ENCODE measurements around the gene ZNF697.
A peak's percentile ranks its signal among the peaks of the same experiment; 100 is the strongest.
"Not testable (repeated sequence)": the region's sequence is repeated elsewhere in the genome, so short reads cannot be mapped to it uniquely, and the experiment has no call there.

Gene ZNF697

DNA sequence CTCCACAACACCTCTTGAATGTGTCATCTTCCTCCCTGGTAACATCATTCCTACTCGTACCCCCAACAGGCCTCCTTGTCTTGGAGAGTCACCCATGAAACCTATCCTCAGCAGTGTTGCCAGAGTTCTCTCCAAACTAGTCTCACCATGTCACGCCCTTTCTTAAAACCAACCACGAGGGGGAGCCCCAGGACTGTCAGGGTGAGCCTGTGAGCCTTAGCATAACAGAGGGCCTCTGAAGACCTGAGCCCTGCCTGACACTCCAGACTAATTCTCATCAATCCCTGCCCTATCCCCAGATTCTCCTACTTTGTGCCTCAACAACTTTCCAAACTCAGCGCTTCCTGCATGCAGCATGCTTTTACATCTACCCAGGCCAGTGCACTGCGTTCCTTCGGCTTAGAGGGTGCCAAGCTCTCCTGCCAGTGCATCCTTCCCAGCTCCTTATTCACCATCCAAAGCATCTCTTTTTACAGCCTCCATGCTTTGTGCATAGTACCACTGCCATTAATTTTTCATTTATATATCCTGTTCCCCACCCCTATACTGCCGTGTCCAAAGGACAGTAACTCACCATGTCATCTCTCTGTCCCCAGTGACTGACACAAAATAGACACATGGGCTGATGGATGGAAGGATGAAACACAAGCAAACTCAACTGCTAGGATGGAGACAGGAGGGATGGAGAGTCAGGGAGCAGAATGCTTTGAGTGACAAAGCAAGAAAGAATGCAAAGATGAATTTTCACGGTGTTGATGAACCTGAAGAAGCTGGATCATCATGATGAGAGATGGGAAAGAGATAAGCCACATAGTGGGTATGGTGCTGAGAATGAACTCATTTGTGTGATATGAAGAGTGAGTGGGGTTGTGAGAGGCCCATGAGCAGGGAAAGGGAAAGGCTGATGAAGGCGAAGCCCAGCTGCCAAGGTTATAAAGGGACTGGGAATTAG, 34.0 kb downstream of the ZNF697 start:
- DNase-seq (ENCODE audit: low read depth): peak; percentile 93

DNA sequence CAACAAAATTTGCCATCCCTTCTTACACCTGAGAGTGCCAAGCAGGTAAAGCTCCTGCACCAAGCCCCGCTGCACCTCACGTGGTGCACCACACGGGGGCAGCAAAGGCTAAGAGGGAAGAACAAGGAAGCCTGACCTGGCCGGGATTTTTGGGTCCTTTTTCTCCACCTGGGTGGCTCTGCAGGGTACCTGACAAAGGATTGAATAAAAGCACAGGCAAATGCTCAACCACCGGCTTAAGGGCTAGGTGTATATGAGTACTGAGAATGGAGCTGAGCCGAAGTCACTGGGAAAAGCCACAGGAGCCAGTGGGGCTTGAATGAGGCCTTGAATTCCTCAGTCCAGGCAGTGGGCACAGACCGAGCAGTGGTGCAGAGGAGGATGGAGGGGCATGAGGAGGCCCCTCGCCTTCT, 36.4 kb downstream of the ZNF697 start:
- H3K4me3 ChIP-seq (replicated peaks; ENCODE audit: low read depth, low read length): no peak overlapping the region
- TF ChIP-seq, protein P1, sequence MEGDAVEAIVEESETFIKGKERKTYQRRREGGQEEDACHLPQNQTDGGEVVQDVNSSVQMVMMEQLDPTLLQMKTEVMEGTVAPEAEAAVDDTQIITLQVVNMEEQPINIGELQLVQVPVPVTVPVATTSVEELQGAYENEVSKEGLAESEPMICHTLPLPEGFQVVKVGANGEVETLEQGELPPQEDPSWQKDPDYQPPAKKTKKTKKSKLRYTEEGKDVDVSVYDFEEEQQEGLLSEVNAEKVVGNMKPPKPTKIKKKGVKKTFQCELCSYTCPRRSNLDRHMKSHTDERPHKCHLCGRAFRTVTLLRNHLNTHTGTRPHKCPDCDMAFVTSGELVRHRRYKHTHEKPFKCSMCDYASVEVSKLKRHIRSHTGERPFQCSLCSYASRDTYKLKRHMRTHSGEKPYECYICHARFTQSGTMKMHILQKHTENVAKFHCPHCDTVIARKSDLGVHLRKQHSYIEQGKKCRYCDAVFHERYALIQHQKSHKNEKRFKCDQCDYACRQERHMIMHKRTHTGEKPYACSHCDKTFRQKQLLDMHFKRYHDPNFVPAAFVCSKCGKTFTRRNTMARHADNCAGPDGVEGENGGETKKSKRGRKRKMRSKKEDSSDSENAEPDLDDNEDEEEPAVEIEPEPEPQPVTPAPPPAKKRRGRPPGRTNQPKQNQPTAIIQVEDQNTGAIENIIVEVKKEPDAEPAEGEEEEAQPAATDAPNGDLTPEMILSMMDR (IDR thresholded peaks at IDR 0.05; ENCODE audit: low read length, missing control alignments): peak; percentile 89
- peak; percentile 46 for DNase-seq (ENCODE audit: low read depth)

More for the DNA sequence above, 34.0 kb downstream of the ZNF697 start:
- H3K4me3 ChIP-seq (replicated peaks; ENCODE audit: low read depth, low read length): no peak overlapping the region
- TF ChIP-seq, protein P1 (IDR thresholded peaks at IDR 0.05; ENCODE audit: low read length, missing control alignments): peak; percentile 72

DNA sequence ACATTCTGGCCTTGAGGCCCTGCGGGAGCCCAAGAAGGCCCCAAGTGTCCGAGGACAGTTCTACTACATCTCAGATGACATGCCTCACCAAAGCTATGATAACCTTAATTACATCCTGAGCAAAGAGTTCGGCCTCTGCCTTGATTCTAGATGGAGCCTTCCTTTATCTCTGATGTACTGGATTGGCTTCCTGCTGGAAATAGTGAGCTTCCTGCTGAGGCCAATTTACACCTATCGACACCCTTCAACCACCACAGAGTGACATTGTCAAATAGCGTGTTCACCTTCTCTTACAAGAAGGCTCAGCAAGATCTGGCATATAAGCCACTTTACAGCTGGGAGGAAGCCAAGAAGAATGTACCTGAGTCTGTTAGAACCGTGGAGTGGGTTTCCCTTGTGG, 39.2 kb downstream of the ZNF697 start:
- DNase-seq (ENCODE audit: low read depth); H3K4me3 ChIP-seq (replicated peaks; ENCODE audit: low read depth, low read length): not testable (repeated sequence)

DNA sequence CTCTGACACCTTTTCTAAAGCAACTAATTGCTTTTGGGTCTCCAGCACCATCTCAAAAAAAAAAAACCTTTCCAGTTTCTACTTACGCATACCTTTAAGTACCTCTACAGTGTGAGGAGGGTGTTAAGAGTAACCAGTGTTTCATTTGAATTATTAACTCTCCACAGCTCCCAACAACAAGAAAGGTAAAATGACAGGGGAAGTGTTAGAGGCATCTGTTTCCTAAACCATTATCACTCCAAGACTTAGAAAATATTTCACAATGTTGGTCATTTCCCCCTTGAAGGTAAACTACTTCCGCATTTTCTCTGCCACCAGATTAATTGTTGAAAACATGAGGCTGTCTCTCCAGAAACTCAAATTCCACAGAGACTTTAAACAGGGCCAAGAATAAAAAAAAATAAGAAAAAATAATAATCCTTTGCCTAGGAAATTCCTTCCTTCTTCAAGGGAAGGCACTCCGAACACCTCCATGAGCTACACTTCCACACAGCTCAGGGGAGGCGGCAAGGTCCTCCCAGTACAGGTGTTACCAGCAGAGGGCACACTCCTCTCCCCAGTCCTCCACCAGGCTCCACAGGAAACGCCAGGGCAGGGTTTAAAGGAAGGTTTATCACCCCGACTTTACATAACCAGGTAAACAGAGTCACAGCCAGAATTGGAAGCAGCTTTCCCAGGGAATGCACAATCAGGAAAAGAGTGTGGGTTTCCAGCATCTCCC, 40.8 kb downstream of the ZNF697 start:
- not testable (repeated sequence) for H3K4me3 ChIP-seq (replicated peaks; ENCODE audit: low read depth, low read length); DNase-seq (ENCODE audit: low read depth)

DNA sequence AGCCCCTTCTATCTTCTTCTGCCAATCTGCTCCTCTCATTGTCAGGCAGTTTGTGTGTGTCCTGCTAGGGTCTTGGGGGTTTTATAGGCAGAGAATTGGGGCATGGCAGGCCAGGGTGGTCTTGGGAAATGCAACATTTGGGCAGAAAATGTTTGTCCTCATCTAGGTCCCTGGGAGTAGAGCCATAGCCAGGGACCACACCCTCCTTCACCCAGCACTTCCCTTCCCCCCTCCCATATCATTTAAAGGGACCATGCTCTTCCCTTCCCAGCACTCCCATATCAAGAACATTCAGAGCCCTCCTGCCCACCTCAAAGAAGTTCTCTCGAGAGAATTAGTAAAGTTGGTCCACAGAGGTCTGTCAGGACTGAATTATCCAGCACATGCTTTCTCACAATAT, 41.7 kb downstream of the ZNF697 start:
- TF ChIP-seq, protein P1 (IDR thresholded peaks at IDR 0.05; ENCODE audit: low read length, missing control alignments): no peak
- no peak overlapping the region for H3K4me3 ChIP-seq (replicated peaks; ENCODE audit: low read depth, low read length)
- DNase-seq (ENCODE audit: low read depth): no peak

DNA sequence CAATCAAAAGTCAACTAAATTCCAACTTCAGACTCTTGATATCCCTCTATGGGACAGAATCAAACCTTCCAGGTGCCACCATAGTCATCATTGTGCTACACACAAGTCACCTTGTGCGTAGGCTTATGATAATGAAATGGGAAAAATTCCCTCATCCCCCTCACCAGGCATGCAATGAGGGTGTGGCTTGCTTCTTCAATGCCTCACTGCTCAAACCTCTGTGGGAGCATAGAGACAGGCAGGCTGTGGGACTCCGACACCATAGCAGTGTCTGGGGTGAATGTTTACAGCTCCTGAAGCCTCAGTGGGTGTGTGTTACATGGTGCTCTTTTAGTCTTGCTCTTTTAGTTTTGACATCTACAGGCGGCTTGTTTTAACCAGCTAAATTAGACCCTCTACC, 42.4 kb downstream of the ZNF697 start:
- TF ChIP-seq, protein P1 (IDR thresholded peaks at IDR 0.05; ENCODE audit: low read length, missing control alignments): no peak
- DNase-seq (ENCODE audit: low read depth): no peak
- no peak overlapping the region for H3K4me3 ChIP-seq (replicated peaks; ENCODE audit: low read depth, low read length)

DNA sequence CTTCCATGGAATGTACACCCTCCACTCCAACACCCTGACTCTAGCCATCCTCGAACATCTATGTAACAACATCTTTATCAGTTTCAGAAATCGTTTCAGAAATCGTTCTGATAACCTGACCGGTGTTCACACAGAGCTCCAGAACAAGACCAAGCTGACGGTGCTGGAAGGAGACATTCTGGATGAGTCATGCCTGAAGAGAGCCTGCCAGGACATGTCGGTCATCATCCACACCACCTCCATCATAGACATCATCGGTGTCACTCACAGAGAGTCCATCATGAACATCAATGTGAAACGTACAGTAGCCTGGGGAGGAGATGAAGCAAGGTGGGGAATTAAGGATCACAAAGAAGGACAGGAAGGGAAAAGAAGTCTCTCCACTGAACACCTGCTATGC, 43.0 kb downstream of the ZNF697 start:
- not testable (repeated sequence) for H3K4me3 ChIP-seq (replicated peaks; ENCODE audit: low read depth, low read length); DNase-seq (ENCODE audit: low read depth)

DNA sequence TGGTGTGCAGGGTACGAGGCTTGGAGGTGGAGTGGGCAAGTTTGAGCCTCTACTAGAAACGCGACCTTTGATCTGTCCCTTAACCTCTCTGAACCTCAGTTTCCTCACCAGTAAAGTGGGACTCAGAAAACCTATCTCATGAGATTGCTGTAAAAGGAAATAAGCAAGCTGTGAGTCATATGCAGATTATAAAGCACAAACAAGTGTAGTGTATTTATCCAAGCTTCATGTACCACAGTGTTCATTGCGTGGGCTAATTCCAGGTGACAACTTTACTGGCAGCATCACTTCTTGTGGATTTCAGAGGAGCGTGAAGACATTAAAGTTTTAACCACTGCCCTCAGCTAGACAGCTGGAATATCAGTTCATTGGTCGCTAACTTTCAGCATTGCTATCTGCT, 44.4 kb downstream of the ZNF697 start:
- H3K4me3 ChIP-seq (replicated peaks; ENCODE audit: low read depth, low read length): no peak overlapping the region
- TF ChIP-seq, protein P1 (IDR thresholded peaks at IDR 0.05; ENCODE audit: low read length, missing control alignments): no peak
- DNase-seq (ENCODE audit: low read depth): peak; percentile 29

DNA sequence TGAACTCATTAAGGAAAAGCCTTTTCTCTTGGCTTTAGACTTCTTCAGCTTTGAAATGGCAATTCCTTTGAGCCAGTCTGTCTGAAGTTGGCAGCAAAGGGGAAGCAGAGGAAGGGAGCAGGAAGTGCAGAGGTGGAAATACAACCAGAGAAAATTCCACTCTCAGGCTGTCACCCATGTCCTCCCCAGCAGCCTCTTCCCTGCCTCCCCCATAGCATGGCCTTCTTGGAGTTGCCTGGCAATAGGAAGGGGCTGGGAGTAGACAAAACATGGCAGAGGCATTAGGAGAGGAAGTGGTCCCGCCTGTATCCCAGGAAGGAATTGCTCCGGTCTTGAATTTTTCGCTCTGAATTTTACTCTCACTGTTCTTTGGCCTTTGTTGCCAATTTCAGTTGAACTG, 44.8 kb downstream of the ZNF697 start:
- DNase-seq (ENCODE audit: low read depth); H3K4me3 ChIP-seq (replicated peaks; ENCODE audit: low read depth, low read length): not testable (repeated sequence)

DNA sequence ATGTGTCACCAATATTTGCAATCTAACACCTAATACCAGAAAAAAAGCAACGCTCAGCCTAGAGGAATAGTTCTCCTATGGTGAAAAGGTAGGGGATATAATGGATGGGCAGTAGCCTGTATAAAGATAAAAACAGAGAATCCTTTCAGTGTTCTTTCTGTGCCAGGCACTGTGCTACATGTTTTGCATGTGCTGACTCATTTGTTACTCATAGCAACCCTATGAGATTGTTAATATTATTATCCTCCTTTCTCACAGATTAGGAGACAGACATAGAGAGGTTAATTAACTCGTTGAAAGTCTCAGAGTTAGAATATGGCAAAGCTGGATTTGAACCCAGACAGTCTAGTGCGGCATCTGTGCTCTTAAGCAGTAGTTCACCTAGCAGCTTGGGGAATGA, 45.3 kb downstream of the ZNF697 start:
- not testable (repeated sequence) for H3K4me3 ChIP-seq (replicated peaks; ENCODE audit: low read depth, low read length); DNase-seq (ENCODE audit: low read depth)

All from fibroblast of pulmonary artery (primary cell).